ENCODE data around the gene GPBAR1. TPM values are rescaled to one million over a fixed set of nuclear protein-coding genes. Genes with fewer than 3 reads are reported as not detected.

Gene GPBAR1
- total RNA-seq, 4 donors from 2014 or later: 10.9 to 28.1 (median 16.8) TPM

DNA sequence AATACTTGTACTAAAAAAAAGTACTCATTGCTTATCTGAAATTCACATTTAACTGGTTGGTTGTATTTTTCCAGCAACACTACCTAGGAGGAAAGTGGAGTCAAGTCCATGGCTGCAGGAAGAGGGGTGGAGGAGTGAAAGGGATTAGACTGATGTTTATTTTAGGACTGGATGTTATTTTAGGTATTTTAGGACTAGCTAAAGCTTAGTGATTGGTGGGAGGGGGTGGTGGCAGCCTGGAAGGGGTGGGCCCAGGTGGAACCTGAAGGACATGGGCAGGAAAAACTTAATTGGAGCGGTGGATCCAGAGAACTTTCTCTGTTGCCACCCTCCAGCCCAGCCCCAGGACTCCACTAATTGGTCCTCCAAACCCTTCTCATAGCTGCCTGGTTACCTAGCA, 35.4 kb downstream of the GPBAR1 start:
- TF ChIP-seq, protein P1, sequence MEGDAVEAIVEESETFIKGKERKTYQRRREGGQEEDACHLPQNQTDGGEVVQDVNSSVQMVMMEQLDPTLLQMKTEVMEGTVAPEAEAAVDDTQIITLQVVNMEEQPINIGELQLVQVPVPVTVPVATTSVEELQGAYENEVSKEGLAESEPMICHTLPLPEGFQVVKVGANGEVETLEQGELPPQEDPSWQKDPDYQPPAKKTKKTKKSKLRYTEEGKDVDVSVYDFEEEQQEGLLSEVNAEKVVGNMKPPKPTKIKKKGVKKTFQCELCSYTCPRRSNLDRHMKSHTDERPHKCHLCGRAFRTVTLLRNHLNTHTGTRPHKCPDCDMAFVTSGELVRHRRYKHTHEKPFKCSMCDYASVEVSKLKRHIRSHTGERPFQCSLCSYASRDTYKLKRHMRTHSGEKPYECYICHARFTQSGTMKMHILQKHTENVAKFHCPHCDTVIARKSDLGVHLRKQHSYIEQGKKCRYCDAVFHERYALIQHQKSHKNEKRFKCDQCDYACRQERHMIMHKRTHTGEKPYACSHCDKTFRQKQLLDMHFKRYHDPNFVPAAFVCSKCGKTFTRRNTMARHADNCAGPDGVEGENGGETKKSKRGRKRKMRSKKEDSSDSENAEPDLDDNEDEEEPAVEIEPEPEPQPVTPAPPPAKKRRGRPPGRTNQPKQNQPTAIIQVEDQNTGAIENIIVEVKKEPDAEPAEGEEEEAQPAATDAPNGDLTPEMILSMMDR (IDR thresholded peaks at IDR 0.05; ENCODE audit: low read depth): no peak

DNA sequence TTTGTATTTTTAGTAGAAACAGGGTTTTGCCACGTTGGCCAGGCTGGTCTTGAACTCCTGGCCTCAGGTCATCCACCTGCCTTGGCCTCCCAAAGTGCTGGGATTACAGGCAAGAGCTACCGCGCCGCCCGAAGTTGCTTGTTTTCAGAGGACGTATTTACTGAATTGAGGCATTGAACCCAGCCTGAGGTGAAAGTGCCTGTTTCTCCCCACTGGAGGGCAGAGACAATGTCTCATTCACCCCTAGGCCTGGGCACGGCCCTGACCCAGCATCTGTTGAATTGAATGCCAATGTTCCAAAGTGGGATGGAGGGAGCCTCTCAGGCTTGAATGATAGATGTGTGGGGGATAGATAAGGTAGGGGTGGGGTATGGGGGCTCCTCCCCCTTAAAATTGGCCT, 36.0 kb downstream of the GPBAR1 start:
- TF ChIP-seq, protein P1 (IDR thresholded peaks at IDR 0.05; ENCODE audit: low read depth): no peak

DNA sequence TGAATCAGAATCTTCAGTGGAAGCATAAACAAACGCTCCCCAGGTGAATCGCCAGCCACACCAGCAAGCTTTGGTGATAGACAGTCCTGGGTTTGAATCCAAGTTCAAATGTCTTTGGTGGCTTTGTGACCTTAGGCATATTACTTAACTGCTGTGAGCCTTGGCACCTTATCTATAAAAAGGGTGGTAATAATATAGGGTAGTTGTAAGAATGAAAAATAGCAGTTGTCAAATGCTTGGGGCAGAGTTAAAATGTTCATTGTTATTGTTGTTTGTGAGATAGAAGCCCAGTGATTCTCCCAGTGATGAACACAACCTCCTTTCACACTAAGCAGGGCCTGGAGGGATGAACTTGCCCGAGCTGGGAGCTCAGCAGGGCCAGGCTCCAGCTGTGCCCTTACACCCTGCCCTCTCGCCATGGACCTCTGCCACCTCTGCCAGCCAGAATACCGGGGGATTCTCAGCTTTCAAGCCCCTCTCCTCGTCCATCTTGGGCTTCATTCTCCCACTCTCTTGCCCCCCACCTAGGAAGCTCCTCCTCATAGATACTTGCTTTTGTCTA, 37.6 kb downstream of the GPBAR1 start:
- TF ChIP-seq, protein P1 (IDR thresholded peaks at IDR 0.05; ENCODE audit: low read depth): no peak

DNA sequence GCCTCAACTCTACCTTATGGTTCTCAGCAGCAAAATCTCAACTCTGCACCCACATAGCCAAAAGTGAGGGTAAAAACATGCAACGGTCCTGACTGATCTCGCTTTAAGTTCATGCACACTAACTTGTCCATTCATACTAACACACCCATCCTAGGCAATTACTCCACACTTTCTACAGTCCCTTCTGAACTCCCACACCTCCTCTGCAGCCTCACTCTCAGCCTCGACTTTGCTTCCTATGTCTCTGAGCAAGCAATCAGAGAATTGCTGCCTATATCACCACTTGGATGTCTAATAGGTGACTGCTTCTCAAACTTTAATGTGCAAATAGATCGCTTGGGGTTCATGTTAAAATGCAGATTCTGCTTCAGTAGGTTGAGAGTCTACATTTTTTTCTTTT, 39.3 kb downstream of the GPBAR1 start:
- TF ChIP-seq, protein P1 (IDR thresholded peaks at IDR 0.05; ENCODE audit: low read depth): no peak

DNA sequence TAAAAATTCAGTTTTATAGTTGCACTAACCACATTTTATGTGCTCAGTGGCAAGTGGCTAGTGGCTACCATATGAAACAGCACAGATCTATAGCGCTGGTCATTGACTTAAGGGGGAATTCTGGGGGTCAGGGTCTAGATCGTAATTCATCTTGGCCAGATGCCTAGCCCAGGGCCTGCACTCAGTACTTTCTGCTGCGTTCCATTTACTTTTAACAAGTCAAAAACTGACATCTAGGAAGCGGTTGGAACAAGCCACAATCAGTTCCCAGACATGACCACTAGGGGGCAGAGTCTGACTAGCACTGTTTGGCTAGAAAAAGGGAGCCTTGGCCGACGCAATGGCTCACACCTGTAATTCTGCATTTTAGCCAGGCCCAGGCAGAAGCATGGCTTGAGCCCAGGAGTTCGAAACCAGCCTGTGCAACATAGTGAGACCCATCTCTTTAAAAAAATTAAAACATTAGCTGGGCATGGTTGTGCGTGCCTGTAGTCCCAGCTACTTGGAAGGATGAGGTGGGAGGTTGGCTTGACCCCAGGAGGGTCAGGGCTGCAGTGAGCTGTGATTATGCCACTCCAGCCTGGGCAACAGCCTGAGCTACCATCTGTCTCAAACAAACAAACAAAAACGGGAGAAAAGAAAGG, 40.5 kb downstream of the GPBAR1 start:
- TF ChIP-seq, protein P1 (IDR thresholded peaks at IDR 0.05; ENCODE audit: low read depth): no peak

DNA sequence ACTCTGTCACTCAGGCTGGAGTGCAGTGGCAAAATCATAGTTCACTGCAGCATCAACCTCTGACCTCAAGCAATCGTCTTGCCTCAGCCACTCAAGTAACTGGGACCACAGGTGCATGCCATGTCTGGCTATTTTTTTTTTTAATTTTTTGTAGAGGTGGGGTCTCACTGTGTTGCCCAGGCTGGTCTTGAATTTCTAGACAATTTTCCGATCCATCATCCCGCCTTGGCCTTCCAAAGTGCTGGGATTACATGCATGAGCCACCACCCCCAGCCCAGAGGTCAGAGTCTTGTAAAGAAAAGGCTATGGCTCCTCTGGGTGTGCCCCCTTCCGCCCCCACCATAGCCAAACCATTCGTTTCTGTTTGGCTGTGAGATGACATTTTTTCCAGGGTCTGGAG, 44.6 kb downstream of the GPBAR1 start:
- TF ChIP-seq, protein P1 (IDR thresholded peaks at IDR 0.05; ENCODE audit: low read depth): no peak

DNA sequence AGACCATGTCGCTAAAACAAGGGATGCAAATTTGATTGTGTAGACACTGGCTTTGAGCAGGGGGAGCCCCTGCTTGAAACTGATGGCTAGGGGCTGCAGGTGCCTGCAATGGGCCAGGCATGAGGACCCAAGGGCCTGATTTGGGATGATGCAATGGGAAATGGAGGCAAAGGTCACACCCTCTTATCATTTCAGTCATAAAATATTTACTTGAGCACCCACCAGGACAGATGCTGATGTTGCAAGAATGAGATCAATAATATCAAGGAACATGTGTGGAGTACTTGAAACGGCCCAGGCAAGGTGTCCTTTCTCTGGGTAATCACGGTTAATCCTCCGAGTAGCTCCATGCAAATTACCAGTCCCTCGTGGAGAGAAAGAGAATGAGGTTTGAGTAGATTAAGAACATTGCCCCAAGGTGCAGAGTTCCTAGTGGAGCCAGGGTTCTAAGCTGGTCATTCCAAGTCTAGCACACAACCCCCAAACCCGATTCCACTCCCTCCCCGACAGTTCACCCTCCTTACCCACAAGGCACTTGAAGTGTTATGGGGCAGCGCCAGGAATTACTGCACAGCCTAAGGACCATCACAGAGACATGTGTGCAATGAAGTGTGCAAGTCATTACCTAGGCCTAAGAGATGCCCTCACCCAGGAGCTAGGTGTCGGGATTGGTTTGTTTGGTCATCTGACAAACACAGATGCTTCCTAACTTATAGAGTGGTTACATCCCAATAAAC, 45.5 kb downstream of the GPBAR1 start:
- TF ChIP-seq, protein P1 (IDR thresholded peaks at IDR 0.05; ENCODE audit: low read depth): no peak
